T-cell (primary cell): Measurements from ENCODE around the gene DEF6. TPM values are rescaled to one million over a fixed set of nuclear protein-coding genes. Genes with fewer than 3 reads are reported as not detected.

Source experiments
- ATAC-seq, 4 experiments: fragments of 200-7000 bp in 3 of 4; fragments of 150-1000 bp in 1 of 4; cut with Tn5 transposase; replicated peaks in 1 of 4; 1 replicate in 3 of 4; 2 replicates in 1 of 4; pipeline ENCODE4 v1.10.0; 2021; ENCODE audit warnings: moderate library complexity in 3 of 4, mild to moderate bottlenecking in 2 of 4, moderate number of reproducible peaks in 1 of 4
- CTCF ChIA-PET, 2 donors: fragments of 300-600 bp; sonication (Branson Sonifier 250); formaldehyde crosslinking; loops; one replicate each; lab custom pipeline; 2022; ENCODE audit warnings: antibody characterized with exemption in 2 of 2; lab: Charles Lee
- POLR2A ChIA-PET, 2 donors: fragments of 300-600 bp; sonication (Branson Sonifier 250); formaldehyde crosslinking; loops; one replicate each; lab custom pipeline; 2022; ENCODE audit warnings: antibody characterized with exemption in 2 of 2; lab: Charles Lee
- DNase-seq, 35 experiments: peaks; one replicate each; pipeline versions ENCODE4 v3.0.0 to v3.0.0-alpha.2; 2013 to 2023
- H3K27ac ChIP-seq: one replicate; pipeline ENCODE4 v1.5.1; 2013; ENCODE audit warnings: low read length
- H3K27me3 ChIP-seq, 2 experiments: replicated peaks in 1 of 2; 1 replicate in 1 of 2; 2 replicates in 1 of 2; pipeline versions ENCODE4 v1.6.1 to v1.7.0; 2013; ENCODE audit warnings: low read length in 1 of 2, mixed read lengths in 1 of 2; ENCODE audit not compliant: control insufficient read depth in 2 of 2, insufficient read depth in 2 of 2; ENCODE audit errors: extremely low read depth in 1 of 2
- H3K36me3 ChIP-seq, 2 donors: 1 replicate in 1 of 2; 2 replicates in 1 of 2; pipeline versions ENCODE4 v1.6.1 to v1.7.0; 2013; ENCODE audit warnings: low read length in 1 of 2; ENCODE audit not compliant: control insufficient read depth in 2 of 2, insufficient read depth in 1 of 2; ENCODE audit errors: extremely low read depth in 1 of 2
- H3K4me1 ChIP-seq, 2 experiments: 1 replicate in 1 of 2; 2 replicates in 1 of 2; pipeline versions ENCODE4 v1.6.1 to v1.7.0; 2013; ENCODE audit warnings: low read length in 2 of 2, mixed read lengths in 1 of 2; ENCODE audit not compliant: insufficient read depth in 2 of 2, control insufficient read depth in 1 of 2; ENCODE audit errors: extremely low read depth in 1 of 2
- H3K4me3 ChIP-seq, 2 donors: 1 replicate in 1 of 2; 2 replicates in 1 of 2; pipeline versions ENCODE4 v1.5.1 to v1.7.0; 2013; ENCODE audit warnings: mild to moderate bottlenecking in 2 of 2, low read length in 1 of 2, moderate library complexity in 1 of 2; ENCODE audit not compliant: control insufficient read depth in 1 of 2; ENCODE audit errors: extremely low read depth in 1 of 2
- H3K9me3 ChIP-seq: 2 replicates; pipeline ENCODE4 v1.7.0; 2013
- H3K27ac Mint-ChIP-seq, 2 donors: one replicate each; pipeline ENCODE4 v1.8.0; 2020 to 2021; ENCODE audit warnings: mild to moderate bottlenecking in 2 of 2, mixed read lengths in 2 of 2
- H3K27me3 Mint-ChIP-seq, 2 donors: one replicate each; pipeline ENCODE4 v1.8.0; 2021 to 2022; ENCODE audit warnings: mixed read lengths in 2 of 2
- H3K36me3 Mint-ChIP-seq: one replicate; pipeline ENCODE4 v1.8.0; 2021; ENCODE audit warnings: mixed read lengths
- H3K4me1 Mint-ChIP-seq, 3 donors: one replicate each; pipeline ENCODE4 v1.8.0; 2020 to 2022; ENCODE audit warnings: mixed read lengths in 3 of 3, mild to moderate bottlenecking in 1 of 3
- H3K4me3 Mint-ChIP-seq, 3 donors: one replicate each; pipeline ENCODE4 v1.8.0; 2020 to 2022; ENCODE audit warnings: mild to moderate bottlenecking in 3 of 3, mixed read lengths in 3 of 3, moderate library complexity in 3 of 3
- H3K9me3 Mint-ChIP-seq, 3 donors: one replicate each; pipeline ENCODE4 v1.8.0; 2020 to 2022; ENCODE audit warnings: mixed read lengths in 3 of 3
- WGBS: methylation state at CpG from one replicate; pipeline ENCODE4 v1.1.5; 2013; ENCODE audit warnings: missing lambda C conversion rate; ENCODE audit not compliant: insufficient coverage; 5-methylcytosine and 5-hydroxymethylcytosine counted together
- total RNA-seq, 35 experiments: library from RNA in 6 of 35; stranded (reverse) in 6 of 35; fragments of 120-200 nt in 1 of 35; gene quantifications; one replicate each; pipeline versions ENCODE4 v1.2.1 to v1.2.4 and lab custom pipeline; 2013 to 2026

The DEF6 gene
- total RNA-seq, 5 donors from 2014 or later (not counting 1 experiment from before 2014, with no cell fraction given): 221 to 311 (median 298) TPM

- H3K36me3 Mint-ChIP-seq: peaks cover 2% of the 10 kb centered on the region
- H3K4me3 Mint-ChIP-seq: peak overlapping the region; percentile 94 to 95 (median 94)
- no peaks in the 10 kb centered on the region for H3K36me3 ChIP-seq
These were observed 38.8 kb upstream of the DEF6 start for GRCh38 chr6:35258858-35259193.

GRCh38 chr6:35259194-35259947 is 38.2 kb upstream of the DEF6 start, which contains the start of gene ZNF76:
ZNF76 (plus strand) TSS chr6:35259735; CDS start chr6:35281152, 21,417 bp downstream.
- H3K4me1 ChIP-seq: peaks cover 7 to 35% of the 10 kb centered on the region in 2 experiments
- DNase-seq: peak; percentile 77 to 97 (median 89)
- no peaks in the 10 kb centered on the region for H3K9me3 Mint-ChIP-seq
- no peaks in the 10 kb centered on the region for H3K27me3 ChIP-seq
- POLR2A ChIA-PET: interaction anchor here in 1 of 2 donors (0.5 to 1.2 kb wide), 5 partner anchors 86 to 1335 kb away, joined by 3 to 5 read pairs (median 4); partner anchors contain the start of gene SRSF3
- no peaks in the 10 kb centered on the region for H3K36me3 Mint-ChIP-seq
- no peaks in the 10 kb centered on the region for H3K9me3 ChIP-seq
- no peaks in the 10 kb centered on the region for H3K27me3 Mint-ChIP-seq
- H3K4me3 ChIP-seq: peak within 1 kb of the TSS; percentile 90 to 99
- no peaks in the 10 kb centered on the region for H3K36me3 ChIP-seq
- ATAC-seq: peak; percentile 85 to 90 (median 88)
- peak within 1 kb of the TSS; percentile 94 to 96 for H3K27ac Mint-ChIP-seq
- WGBS: under 1% methylated on average over 72 of the region's 82 CpGs
- CTCF ChIA-PET: interaction anchor here in 1 of 2 donors (1.2 to 1.5 kb wide), 3 partner anchors 9 to 73 kb away, joined by 3 to 4 read pairs (median 4); no protein-coding TSS in a partner anchor
- H3K4me1 Mint-ChIP-seq: peaks cover 49 to 56% (median 54%) of the 10 kb centered on the region in 3 donors
- peak within 1 kb of the TSS; percentile 94 to 95 (median 94) for H3K4me3 Mint-ChIP-seq
- peak within 1 kb of the TSS; percentile 97 for H3K27ac ChIP-seq

More at GRCh38 chr6:35258858-35259193, 38.8 kb upstream of the DEF6 start:
- H3K9me3 ChIP-seq: no peaks in the 10 kb centered on the region
- no peaks in the 10 kb centered on the region for H3K27me3 ChIP-seq
- Mint-ChIP-seq H3K4me1 (peaks cover 47 to 51% (median 49%) of the 10 kb centered on the region in 3 donors), H3K27ac (peak overlapping the region; percentile 94 to 96), H3K27me3 (no peaks in the 10 kb centered on the region), H3K9me3 (no peaks in the 10 kb centered on the region)
- DNase-seq: peak in 17 of 35 experiments; percentile 7 to 47 (median 35)
- peak overlapping the region; percentile 97 for H3K27ac ChIP-seq
- H3K4me1 ChIP-seq: peaks cover 7 to 34% of the 10 kb centered on the region in 2 experiments
- H3K4me3 ChIP-seq: peak overlapping the region; percentile 90 to 99
- ChIA-PET POLR2A (interaction anchor here in 1 of 2 donors (0.6 to 1.2 kb wide), 2 partner anchors 369 to 1335 kb away, joined by 4 read pairs; partner anchors contain the start of gene SRSF3), CTCF (interaction anchor here in 1 of 2 donors (1.2 to 1.5 kb wide), 3 partner anchors 9 to 74 kb away, joined by 3 to 4 read pairs (median 4); no protein-coding TSS in a partner anchor)
- ATAC-seq: peak; percentile 28 to 30 (median 29)
- 0% methylated on average over 15 of the region's 20 CpGs for WGBS

DNA sequence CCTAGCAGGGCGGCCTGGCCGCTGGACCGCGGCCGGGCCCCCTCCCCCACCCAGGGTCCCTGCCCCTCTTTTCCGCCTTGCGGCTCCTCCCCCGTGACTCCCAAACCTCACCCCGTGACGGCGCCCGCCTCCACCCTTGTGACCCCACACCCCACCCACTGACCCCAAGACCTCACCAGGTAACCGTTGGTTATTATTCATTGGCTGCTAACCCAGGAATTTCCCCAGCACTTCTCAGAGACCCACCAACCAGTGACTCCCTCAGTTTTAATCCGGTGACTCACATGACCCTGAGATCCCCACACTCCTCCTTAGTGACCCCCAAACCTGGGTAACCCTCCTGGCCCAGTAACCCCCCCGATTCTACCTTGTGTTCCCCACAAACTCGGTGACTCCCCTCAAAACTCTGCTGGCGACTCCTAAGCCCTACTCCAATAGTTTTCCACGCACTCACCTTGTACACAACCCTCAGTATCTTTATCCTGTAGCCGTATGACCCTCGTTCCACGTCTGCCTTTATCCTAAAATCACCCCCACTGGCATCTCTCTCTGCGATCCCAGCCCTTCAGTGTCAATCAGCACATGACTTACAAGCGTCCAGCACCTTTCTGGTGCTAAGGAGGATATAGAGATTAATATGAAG is 37.5 kb upstream of the DEF6 start:
- H3K27me3 ChIP-seq: no peaks in the 10 kb centered on the region
- no peaks in the 10 kb centered on the region for H3K27me3 Mint-ChIP-seq
- no peaks in the 10 kb centered on the region for H3K36me3 ChIP-seq
- CTCF ChIA-PET: interaction anchor here in 1 of 2 donors (1.5 kb wide), 2 partner anchors 19 to 72 kb away, joined by 4 read pairs; no protein-coding TSS in a partner anchor
- POLR2A ChIA-PET: interaction anchor here in 1 of 2 donors (0.5 to 1.2 kb wide), 4 partner anchors 85 to 1335 kb away, joined by 3 to 5 read pairs (median 4); no protein-coding TSS in a partner anchor
- 17% methylated on average over 8 of the region's 23 CpGs for WGBS
- no peaks in the 10 kb centered on the region for H3K9me3 Mint-ChIP-seq
- peak overlapping the region; percentile 90 to 92 for H3K27ac Mint-ChIP-seq
- peak in 34 of 35 experiments; percentile 40 to 86 (median 75) for DNase-seq
- H3K36me3 Mint-ChIP-seq: no peaks in the 10 kb centered on the region
- H3K4me1 Mint-ChIP-seq: peaks cover 55 to 62% (median 60%) of the 10 kb centered on the region in 3 donors
- ATAC-seq: peak; percentile 42 to 70 (median 45)
- H3K4me1 ChIP-seq: peaks cover 7 to 35% of the 10 kb centered on the region in 2 experiments
- no peaks in the 10 kb centered on the region for H3K9me3 ChIP-seq
- H3K27ac ChIP-seq: peak overlapping the region; percentile 97
- H3K4me3 ChIP-seq: peak overlapping the region; percentile 90 to 99
- H3K4me3 Mint-ChIP-seq: peak overlapping the region; percentile 83 to 94 (median 89)

- ATAC-seq: no peak
- H3K4me1 Mint-ChIP-seq: peaks cover 61 to 66% (median 65%) of the 10 kb centered on the region in 3 donors
These were observed 36.7 kb upstream of the DEF6 start for GRCh38 chr6:35260591-35261570.

DNA sequence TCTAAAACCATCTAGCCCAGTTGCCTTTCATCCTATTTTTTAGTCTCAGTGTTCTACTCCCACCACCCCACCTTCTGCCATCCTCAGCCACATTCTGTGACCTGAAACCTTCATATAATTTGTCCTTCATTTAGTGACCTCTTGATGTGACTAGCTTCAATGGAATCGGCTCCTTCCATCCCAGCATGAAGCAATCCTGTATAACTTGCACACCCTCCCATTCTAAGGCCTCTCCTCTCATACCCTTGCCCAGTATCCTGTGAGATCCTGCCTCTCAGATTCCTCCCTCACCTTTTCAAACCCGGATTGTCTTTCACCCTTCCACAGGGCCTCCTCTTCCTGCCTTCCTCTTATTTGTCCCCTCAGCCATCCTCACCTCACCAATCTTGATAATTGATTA is 35.0 kb upstream of the DEF6 start:
- WGBS: 91% methylated on average over 1 of the region's 2 CpGs
- Mint-ChIP-seq H3K4me3 (no peak overlapping the region), H3K9me3 (no peaks in the 10 kb centered on the region), H3K27me3 (no peaks in the 10 kb centered on the region), H3K4me1 (peaks cover 65 to 71% (median 67%) of the 10 kb centered on the region in 3 donors), H3K36me3 (no peaks in the 10 kb centered on the region), H3K27ac (peak overlapping the region; percentile 44 to 68)
- no peak for ATAC-seq
- ChIA-PET CTCF (no interaction called here), POLR2A (no interaction called here)
- Histone ChIP-seq H3K36me3 (no peaks in the 10 kb centered on the region), H3K27ac (peak overlapping the region; percentile 17), H3K9me3 (no peaks in the 10 kb centered on the region), H3K27me3 (no peaks in the 10 kb centered on the region), H3K4me1 (peaks cover 7 to 35% of the 10 kb centered on the region in 2 experiments), H3K4me3 (no peak overlapping the region)
- DNase-seq: no peak

More at GRCh38 chr6:35260591-35261570, 36.7 kb upstream of the DEF6 start:
- H3K9me3 Mint-ChIP-seq: no peaks in the 10 kb centered on the region
- peaks cover 7 to 35% of the 10 kb centered on the region in 2 experiments for H3K4me1 ChIP-seq
- H3K9me3 ChIP-seq: no peaks in the 10 kb centered on the region
- no peaks in the 10 kb centered on the region for H3K36me3 Mint-ChIP-seq
- H3K27me3 Mint-ChIP-seq: no peaks in the 10 kb centered on the region
- H3K4me3 Mint-ChIP-seq: peak overlapping the region; percentile 83 to 94 (median 89)
- peak overlapping the region in 1 of 2 donors; percentile 99 for H3K4me3 ChIP-seq
- H3K27ac Mint-ChIP-seq: peak overlapping the region; percentile 90 to 92
- 100% methylated on average over 2 of the region's 6 CpGs for WGBS
- POLR2A ChIA-PET: no interaction called here
- no peaks in the 10 kb centered on the region for H3K36me3 ChIP-seq
- no peaks in the 10 kb centered on the region for H3K27me3 ChIP-seq
- CTCF ChIA-PET: no interaction called here
- peak in 1 of 35 experiments; percentile 14 for DNase-seq
- peak overlapping the region; percentile 97 for H3K27ac ChIP-seq
